Activated CD4-positive, alpha-beta T cell treated with anti-CD3 and anti-CD28 coated beads, Interleukin-2, amount 10 ng/mL, durations not matched to agents 7 days and 5 days (primary cell): ENCODE data around the gene RAB3IL1. TPM values are rescaled to one million over a fixed set of nuclear protein-coding genes. Genes with fewer than 3 reads are reported as not detected.

ENCODE experiments used
- CTCF ChIA-PET: fragments of 350-600 bp; sonication (Branson Sonifier 250); formaldehyde crosslinking; loops from one replicate; lab custom pipeline; 2021; ENCODE audit warnings: antibody characterized with exemption; lab: Charles Lee
- POLR2A ChIA-PET: fragments of 350-600 bp; sonication (Branson Sonifier 250); formaldehyde crosslinking; loops from one replicate; lab custom pipeline; 2021; ENCODE audit warnings: antibody characterized with exemption; lab: Charles Lee
- DNase-seq: peaks from one replicate; pipeline ENCODE4 v3.0.0-alpha.2; 2020
- H3K27ac Mint-ChIP-seq: one replicate; pipeline ENCODE4 v1.8.0; 2021; ENCODE audit warnings: mild to moderate bottlenecking, moderate library complexity, mixed read lengths
- H3K27me3 Mint-ChIP-seq: one replicate; pipeline ENCODE4 v1.8.0; 2021; ENCODE audit warnings: mixed read lengths
- H3K36me3 Mint-ChIP-seq: one replicate; pipeline ENCODE4 v1.8.0; 2021; ENCODE audit warnings: low read depth, mixed read lengths
- H3K4me1 Mint-ChIP-seq: one replicate; pipeline ENCODE4 v1.8.0; 2021; ENCODE audit warnings: mixed read lengths
- H3K4me3 Mint-ChIP-seq: one replicate; pipeline ENCODE4 v1.8.0; 2021; ENCODE audit warnings: mild to moderate bottlenecking, moderate library complexity, mixed read lengths
- H3K9me3 Mint-ChIP-seq: one replicate; pipeline ENCODE4 v1.8.0; 2021; ENCODE audit warnings: mixed read lengths
- total RNA-seq, 2 experiments: library from RNA; stranded (reverse); gene quantifications; one replicate each; pipeline ENCODE4 v1.2.3, GENCODE V29; 2021

The RAB3IL1 gene
- total RNA-seq, 2 experiments from 2014 or later, result not detected

DNA sequence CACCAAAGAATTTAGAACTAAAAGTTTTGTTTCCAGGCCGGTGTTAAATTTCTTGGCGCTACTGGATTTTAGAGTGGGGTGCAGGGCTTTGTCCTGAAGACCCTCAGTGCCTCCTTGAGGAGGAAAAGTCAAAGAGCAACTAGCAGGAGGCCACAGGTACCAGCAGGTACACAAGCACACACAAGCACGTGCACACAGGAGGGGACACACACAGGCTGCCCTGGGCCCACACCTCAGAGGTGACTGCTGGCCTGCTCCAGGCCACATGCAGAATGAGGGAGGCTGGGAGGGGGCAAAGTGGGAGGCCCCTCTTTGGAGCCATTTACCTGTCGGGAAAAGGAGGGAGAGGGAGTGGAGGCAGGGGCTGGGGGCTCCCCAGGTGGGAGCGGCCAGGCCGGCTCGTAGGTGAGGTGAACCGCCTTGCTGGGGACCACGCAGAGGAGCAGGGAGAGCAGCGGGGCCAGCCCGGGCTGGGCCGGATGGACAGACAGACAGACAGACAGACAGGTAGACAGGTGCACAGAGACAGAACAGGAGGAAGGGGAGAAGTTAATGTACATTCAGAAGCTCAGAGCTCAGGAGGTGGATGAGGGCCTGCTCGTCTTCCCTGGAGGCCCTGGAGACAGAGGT is 12.2 kb downstream of the RAB3IL1 start:
- H3K36me3 Mint-ChIP-seq, result no peaks in the 10 kb centered on the region
- CTCF ChIA-PET, result interaction anchor here (1.2 kb wide), 1 partner anchor 43 kb away, joined by 3 read pairs; no protein-coding TSS in a partner anchor
- DNase-seq, result no peak
- peak overlapping the region; percentile 31 for H3K27ac Mint-ChIP-seq
- H3K27me3 Mint-ChIP-seq, result no peaks in the 10 kb centered on the region
- POLR2A ChIA-PET, result no interaction called here
- no peaks in the 10 kb centered on the region for H3K9me3 Mint-ChIP-seq
- no peaks in the 10 kb centered on the region for H3K4me1 Mint-ChIP-seq
- H3K4me3 Mint-ChIP-seq, result no peak overlapping the region

GRCh38 chr11:61904539-61905048 is 12.8 kb downstream of the RAB3IL1 start:
- Mint-ChIP-seq H3K9me3 (no peaks in the 10 kb centered on the region), H3K27ac (no peak overlapping the region), H3K36me3 (no peaks in the 10 kb centered on the region), H3K4me1 (no peaks in the 10 kb centered on the region), H3K27me3 (no peaks in the 10 kb centered on the region), H3K4me3 (no peak overlapping the region)
- ChIA-PET CTCF (interaction anchor here (0.5 to 3.1 kb wide), 7 partner anchors 34 to 223 kb away, joined by 3 to 11 read pairs (median 3); no protein-coding TSS in a partner anchor), POLR2A (no interaction called here)
- no peak for DNase-seq

- POLR2A ChIA-PET, result no interaction called here
Measured at GRCh38 chr11:61903845-61904244, 13.5 kb downstream of the RAB3IL1 start.

GRCh38 chr11:61902313-61902712 is 15.1 kb downstream of the RAB3IL1 start:
- Mint-ChIP-seq H3K4me3 (no peak overlapping the region), H3K36me3 (no peaks in the 10 kb centered on the region), H3K9me3 (no peaks in the 10 kb centered on the region), H3K27ac (no peak overlapping the region), H3K27me3 (no peaks in the 10 kb centered on the region), H3K4me1 (peaks cover 6% of the 10 kb centered on the region)
- ChIA-PET POLR2A (no interaction called here), CTCF (interaction anchor here (0.6 to 3.1 kb wide), 5 partner anchors 21 to 206 kb away, joined by 3 to 11 read pairs (median 4); no protein-coding TSS in a partner anchor)
- no peak for DNase-seq

More at GRCh38 chr11:61903845-61904244, 13.5 kb downstream of the RAB3IL1 start:
- no peaks in the 10 kb centered on the region for H3K27me3 Mint-ChIP-seq
- DNase-seq, result no peak
- CTCF ChIA-PET, result interaction anchor here (0.5 to 3.1 kb wide), 7 partner anchors 33 to 223 kb away, joined by 3 to 11 read pairs (median 3); no protein-coding TSS in a partner anchor
- H3K36me3 Mint-ChIP-seq, result no peaks in the 10 kb centered on the region
- no peak overlapping the region for H3K4me3 Mint-ChIP-seq
- no peaks in the 10 kb centered on the region for H3K9me3 Mint-ChIP-seq
- H3K4me1 Mint-ChIP-seq, result peaks cover 6% of the 10 kb centered on the region
- H3K27ac Mint-ChIP-seq, result no peak overlapping the region

- CTCF ChIA-PET, result interaction anchor here (0.6 to 5.1 kb wide), 5 partner anchors 46 to 207 kb away, joined by 4 to 52 read pairs (median 8); no protein-coding TSS in a partner anchor
- no peak for DNase-seq
- Mint-ChIP-seq H3K27me3 (no peaks in the 10 kb centered on the region), H3K4me3 (no peak overlapping the region), H3K4me1 (peaks cover 6% of the 10 kb centered on the region), H3K27ac (no peak overlapping the region), H3K9me3 (no peaks in the 10 kb centered on the region), H3K36me3 (no peaks in the 10 kb centered on the region)
- POLR2A ChIA-PET, result no interaction called here
Measured at GRCh38 chr11:61901397-61901796, 16.0 kb downstream of the RAB3IL1 start.

- CTCF ChIA-PET, result interaction anchor here (0.9 to 5.7 kb wide), 9 partner anchors 10 to 207 kb away, joined by 3 to 52 read pairs (median 11); partner anchors contain the start of gene FADS3
- no peak for DNase-seq
- Mint-ChIP-seq H3K4me3 (no peak overlapping the region), H3K9me3 (no peaks in the 10 kb centered on the region), H3K27ac (no peak overlapping the region), H3K4me1 (peaks cover 6% of the 10 kb centered on the region), H3K27me3 (no peaks in the 10 kb centered on the region), H3K36me3 (no peaks in the 10 kb centered on the region)
- POLR2A ChIA-PET, result no interaction called here
Measured at GRCh38 chr11:61900251-61900650, 17.1 kb downstream of the RAB3IL1 start.

- Mint-ChIP-seq H3K27ac (peak overlapping the region; percentile 43), H3K36me3 (no peaks in the 10 kb centered on the region), H3K4me3 (no peak overlapping the region), H3K9me3 (no peaks in the 10 kb centered on the region), H3K27me3 (no peaks in the 10 kb centered on the region), H3K4me1 (peaks cover 6% of the 10 kb centered on the region)
- peak; percentile 92 for DNase-seq
- ChIA-PET POLR2A (no interaction called here), CTCF (interaction anchor here (0.6 to 5.7 kb wide), 37 partner anchors 9 to 221 kb away, joined by 3 to 52 read pairs (median 4); partner anchors contain the start of genes BEST1 and FADS3)
Measured at GRCh38 chr11:61899146-61899841, 18.1 kb downstream of the RAB3IL1 start.

GRCh38 chr11:61898247-61898582 is 19.2 kb downstream of the RAB3IL1 start:
- POLR2A ChIA-PET, result interaction anchor here (1.2 kb wide), 1 partner anchor 184 kb away, joined by 3 read pairs; no protein-coding TSS in a partner anchor
- DNase-seq, result no peak
- Mint-ChIP-seq H3K9me3 (no peaks in the 10 kb centered on the region), H3K4me1 (peaks cover 6% of the 10 kb centered on the region), H3K36me3 (no peaks in the 10 kb centered on the region), H3K27me3 (peaks cover 2% of the 10 kb centered on the region), H3K4me3 (no peak overlapping the region), H3K27ac (no peak overlapping the region)
- CTCF ChIA-PET, result interaction anchor here (0.6 to 5.7 kb wide), 23 partner anchors 8 to 407 kb away, joined by 3 to 52 read pairs (median 6); partner anchors contain the start of genes BEST1 and FADS3

- no peaks in the 10 kb centered on the region for H3K36me3 Mint-ChIP-seq
- peaks cover 5% of the 10 kb centered on the region for H3K27me3 Mint-ChIP-seq
- H3K9me3 Mint-ChIP-seq, result no peaks in the 10 kb centered on the region
- no peak overlapping the region for H3K27ac Mint-ChIP-seq
- no peak overlapping the region for H3K4me3 Mint-ChIP-seq
- CTCF ChIA-PET, result interaction anchor here (0.7 to 5.7 kb wide), 24 partner anchors 10 to 219 kb away, joined by 3 to 52 read pairs (median 5); partner anchors contain the start of gene BEST1
- H3K4me1 Mint-ChIP-seq, result peaks cover 6% of the 10 kb centered on the region
- DNase-seq, result peak; percentile 79
- POLR2A ChIA-PET, result interaction anchor here (1.2 kb wide), 1 partner anchor 184 kb away, joined by 3 read pairs; no protein-coding TSS in a partner anchor
Measured at GRCh38 chr11:61897387-61898246, 19.7 kb downstream of the RAB3IL1 start.

DNA sequence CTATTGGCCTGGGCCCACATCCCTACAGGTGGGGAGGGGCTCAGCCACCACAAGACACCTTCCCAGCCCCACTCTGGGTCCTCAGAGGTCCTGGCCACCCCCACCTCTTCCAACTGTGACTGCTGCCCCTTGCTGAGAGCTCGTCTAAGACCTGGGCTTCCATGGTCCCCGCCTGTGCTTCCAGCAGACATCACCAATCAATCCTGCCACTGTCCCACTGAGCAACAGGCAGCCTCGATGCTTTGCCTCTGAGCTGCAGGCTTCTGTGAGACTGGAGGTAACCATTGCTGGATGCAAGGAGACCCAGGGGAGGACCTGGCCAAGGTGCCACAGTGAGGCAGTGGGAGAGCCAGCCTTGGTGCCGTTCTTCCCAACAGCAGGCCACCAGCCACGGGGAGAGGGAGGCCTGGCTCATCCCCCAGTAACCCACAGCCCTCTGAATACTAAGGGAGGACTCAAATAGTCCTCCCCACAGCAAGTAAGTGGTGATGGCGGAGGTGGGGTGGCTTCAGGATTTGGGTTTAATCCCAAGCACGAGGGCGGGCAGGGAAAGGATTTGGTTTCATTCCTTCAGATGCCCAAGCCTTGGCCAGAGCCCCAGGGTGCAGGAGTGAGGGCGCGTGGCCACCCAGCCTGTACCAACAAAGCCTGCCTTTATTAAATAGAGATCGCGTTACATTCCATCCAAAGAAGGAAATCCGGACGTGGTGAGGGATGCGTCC is 20.5 kb downstream of the RAB3IL1 start:
- H3K36me3 Mint-ChIP-seq, result no peaks in the 10 kb centered on the region
- no peak overlapping the region for H3K4me3 Mint-ChIP-seq
- H3K9me3 Mint-ChIP-seq, result no peaks in the 10 kb centered on the region
- H3K27ac Mint-ChIP-seq, result no peak overlapping the region
- DNase-seq, result no peak
- ChIA-PET POLR2A (interaction anchor here (1.2 kb wide), 1 partner anchor 185 kb away, joined by 3 read pairs; no protein-coding TSS in a partner anchor), CTCF (interaction anchor here (0.9 to 5.7 kb wide), 12 partner anchors 11 to 213 kb away, joined by 3 to 52 read pairs (median 6); no protein-coding TSS in a partner anchor)
- H3K4me1 Mint-ChIP-seq, result peaks cover 6% of the 10 kb centered on the region
- peaks cover 10% of the 10 kb centered on the region for H3K27me3 Mint-ChIP-seq

DNA sequence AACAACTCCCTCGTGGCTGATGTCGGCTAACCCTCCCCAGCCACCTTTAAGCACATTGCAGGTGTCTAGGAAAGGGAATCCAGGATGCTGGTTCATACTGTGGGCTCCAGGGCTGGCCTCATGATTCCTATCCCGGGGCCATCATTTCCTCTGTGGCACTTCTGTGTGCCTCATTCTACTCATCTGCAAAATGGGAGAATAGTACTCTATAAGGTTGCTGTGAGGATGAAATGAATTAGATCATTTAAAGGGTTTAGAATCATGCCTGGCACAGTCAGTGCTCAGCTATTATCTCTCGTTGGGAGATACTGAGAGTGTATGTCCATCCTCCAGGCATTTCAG is 21.7 kb downstream of the RAB3IL1 start:
- Mint-ChIP-seq H3K27ac (no peak overlapping the region), H3K36me3 (no peaks in the 10 kb centered on the region), H3K27me3 (peaks cover 10% of the 10 kb centered on the region), H3K4me1 (peaks cover 8% of the 10 kb centered on the region), H3K4me3 (no peak overlapping the region), H3K9me3 (no peaks in the 10 kb centered on the region)
- ChIA-PET CTCF (interaction anchor here (1.5 to 5.7 kb wide), 5 partner anchors 10 to 212 kb away, joined by 3 to 46 read pairs (median 7); no protein-coding TSS in a partner anchor), POLR2A (no interaction called here)
- DNase-seq, result no peak
